VCaP (cell line): ENCODE measurements around the gene CAPN9.

ENCODE experiments used
- H3K27ac ChIP-seq: fragments of 450-650 bp; 2 replicates; pipeline ENCODE4 v1.5.1; 2017
- TF ChIP-seq, protein P1 (sequence below): fragments of 450-650 bp; conservative IDR thresholded peaks from 2 replicates; pipeline ENCODE4 v1.5.1; 2017; ENCODE audit warnings: mild to moderate bottlenecking, moderate library complexity

CAPN9 gene

GRCh38 chr1:230825761-230826160 is 78.6 kb downstream of the CAPN9 start:
- H3K27ac ChIP-seq: no peak overlapping the region
- TF ChIP-seq, protein P1, sequence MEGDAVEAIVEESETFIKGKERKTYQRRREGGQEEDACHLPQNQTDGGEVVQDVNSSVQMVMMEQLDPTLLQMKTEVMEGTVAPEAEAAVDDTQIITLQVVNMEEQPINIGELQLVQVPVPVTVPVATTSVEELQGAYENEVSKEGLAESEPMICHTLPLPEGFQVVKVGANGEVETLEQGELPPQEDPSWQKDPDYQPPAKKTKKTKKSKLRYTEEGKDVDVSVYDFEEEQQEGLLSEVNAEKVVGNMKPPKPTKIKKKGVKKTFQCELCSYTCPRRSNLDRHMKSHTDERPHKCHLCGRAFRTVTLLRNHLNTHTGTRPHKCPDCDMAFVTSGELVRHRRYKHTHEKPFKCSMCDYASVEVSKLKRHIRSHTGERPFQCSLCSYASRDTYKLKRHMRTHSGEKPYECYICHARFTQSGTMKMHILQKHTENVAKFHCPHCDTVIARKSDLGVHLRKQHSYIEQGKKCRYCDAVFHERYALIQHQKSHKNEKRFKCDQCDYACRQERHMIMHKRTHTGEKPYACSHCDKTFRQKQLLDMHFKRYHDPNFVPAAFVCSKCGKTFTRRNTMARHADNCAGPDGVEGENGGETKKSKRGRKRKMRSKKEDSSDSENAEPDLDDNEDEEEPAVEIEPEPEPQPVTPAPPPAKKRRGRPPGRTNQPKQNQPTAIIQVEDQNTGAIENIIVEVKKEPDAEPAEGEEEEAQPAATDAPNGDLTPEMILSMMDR: no peak

DNA sequence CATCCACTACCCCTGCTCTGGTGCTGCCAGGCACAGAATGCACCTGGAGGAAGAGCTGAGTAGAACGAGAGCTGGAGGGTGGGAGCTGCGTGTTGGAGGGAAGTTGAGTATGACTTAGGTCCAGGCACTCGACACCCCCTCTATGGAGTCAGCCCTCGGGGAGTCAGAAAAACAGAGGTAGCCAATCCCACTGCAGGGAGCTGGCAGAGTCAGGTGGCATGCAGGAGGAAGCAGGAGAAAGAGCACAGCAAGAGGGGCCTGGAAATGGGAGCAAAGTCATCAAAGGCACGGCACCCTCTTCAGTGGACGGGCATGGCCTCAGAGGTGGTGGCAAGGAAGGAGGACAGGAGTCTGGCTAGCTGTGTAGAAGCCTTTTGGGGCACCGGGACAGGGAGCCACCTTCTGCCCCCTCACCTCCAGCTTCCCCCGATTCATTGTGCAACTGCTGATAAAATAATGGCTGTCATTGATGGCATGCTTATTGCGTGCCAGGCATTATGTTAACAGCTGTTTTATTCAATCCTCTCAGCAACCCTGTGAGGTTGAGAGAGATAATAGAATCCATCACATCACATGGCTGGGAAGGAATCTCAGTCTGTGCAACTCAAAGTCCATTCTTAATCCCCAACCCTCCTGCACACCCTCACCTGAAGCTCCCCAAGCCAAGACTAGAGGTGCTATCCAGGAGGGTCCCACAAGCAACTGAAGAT is 79.1 kb downstream of the CAPN9 start:
- TF ChIP-seq, protein P1: no peak
- H3K27ac ChIP-seq: no peak overlapping the region

- H3K27ac ChIP-seq: no peak overlapping the region
- TF ChIP-seq, protein P1: no peak
Observed at GRCh38 chr1:230827081-230827681, 80.0 kb downstream of the CAPN9 start.

DNA sequence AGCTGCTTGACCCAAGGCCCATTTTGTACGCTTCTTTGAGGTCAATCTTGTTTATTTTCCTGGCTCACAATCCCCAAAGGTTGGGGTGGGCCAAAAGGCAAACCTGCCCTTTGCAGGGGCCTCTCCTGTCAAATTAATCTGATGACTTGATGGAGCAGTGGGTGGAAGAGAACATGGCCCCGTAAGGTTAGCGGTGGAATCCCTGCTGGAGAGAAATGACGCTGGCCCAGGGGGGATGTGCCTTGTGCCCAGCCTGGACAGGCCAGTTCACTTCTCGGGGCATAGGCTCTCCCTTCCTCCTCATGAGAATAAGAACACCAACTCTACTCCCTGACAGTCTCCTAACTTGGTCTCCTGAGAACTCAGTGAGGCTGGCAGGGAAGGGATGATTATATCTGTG is 80.6 kb downstream of the CAPN9 start:
- no peak overlapping the region for H3K27ac ChIP-seq
- TF ChIP-seq, protein P1: no peak

DNA sequence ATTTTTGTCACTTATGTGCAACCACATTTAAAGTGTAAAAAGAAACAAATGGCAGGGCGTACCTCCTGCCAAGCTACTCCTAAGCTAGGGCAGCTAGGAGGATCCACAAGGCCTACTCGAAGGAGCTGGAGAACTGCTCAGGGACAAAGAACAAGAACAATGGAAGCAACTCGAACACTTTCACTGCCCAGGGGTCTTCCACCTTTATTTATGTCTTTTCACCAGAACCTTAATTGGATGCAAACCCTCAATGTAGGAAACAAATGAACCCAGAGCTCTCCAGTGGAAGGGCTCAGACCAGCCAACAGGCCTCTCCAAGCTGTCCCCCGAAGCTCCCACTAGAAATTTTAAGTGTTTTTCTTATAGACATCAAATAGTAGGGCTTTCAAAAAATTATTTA is 81.2 kb downstream of the CAPN9 start:
- TF ChIP-seq, protein P1: no peak
- H3K27ac ChIP-seq: no peak overlapping the region

GRCh38 chr1:230831771-230832170 is 84.6 kb downstream of the CAPN9 start:
- TF ChIP-seq, protein P1: no peak
- no peak overlapping the region for H3K27ac ChIP-seq

DNA sequence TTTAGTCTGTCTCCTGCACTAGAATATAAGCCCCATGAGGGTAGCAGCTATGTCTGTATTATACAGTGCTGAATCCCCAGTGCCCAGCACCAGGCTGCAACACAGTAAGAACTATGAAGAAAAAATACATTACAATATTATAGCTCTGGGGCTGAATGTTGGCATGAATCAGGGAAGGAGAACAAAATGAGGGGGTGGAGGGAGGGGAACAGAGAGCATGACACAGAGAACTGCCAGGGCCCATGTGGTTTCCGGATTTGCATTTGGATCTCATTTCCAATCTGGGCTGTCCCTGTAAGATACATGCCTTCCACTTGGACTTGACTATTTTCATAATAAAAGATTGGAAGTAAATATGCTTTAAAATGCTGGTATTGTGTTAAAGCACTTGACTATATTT is 85.3 kb downstream of the CAPN9 start:
- no peak overlapping the region for H3K27ac ChIP-seq
- TF ChIP-seq, protein P1: no peak
